ENCODE results near the gene SPC24. TPM values are rescaled to one million over a fixed set of nuclear protein-coding genes. Genes with fewer than 3 reads are reported as not detected.
"Not testable (repeated sequence)": the region's sequence is repeated elsewhere in the genome, so short reads cannot be mapped to it uniquely, and the experiment has no call there.

The SPC24 gene
- total RNA-seq, 1 donor from 2014 or later = 2.7 TPM

DNA sequence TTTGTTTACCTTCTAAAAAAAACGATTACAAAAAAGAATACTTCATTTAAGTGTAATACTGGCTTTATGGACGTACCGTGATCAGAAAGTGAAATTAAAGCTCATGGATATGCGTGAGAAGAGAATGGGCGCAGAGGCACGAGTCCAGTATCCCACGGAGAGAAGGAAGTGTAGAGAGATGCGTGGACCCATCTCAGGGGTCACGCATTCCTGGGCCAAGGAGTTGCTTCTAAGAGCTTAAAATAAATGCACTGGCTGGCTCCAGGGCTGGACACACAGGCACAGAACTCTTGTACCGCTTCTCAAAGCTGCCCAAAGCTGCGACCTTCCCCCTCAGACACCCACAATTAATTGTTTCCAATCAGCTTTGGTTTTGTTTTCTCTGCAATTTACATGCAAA is 8.7 kb upstream of the SPC24 start:
- Histone ChIP-seq H3K4me3 (peak overlapping the region in 1 of 2 donors; percentile 13), H3K27ac (peak overlapping the region; percentile 85), H3K36me3 (peaks cover 0 to 10% of the 10 kb centered on the region in 2 donors), H3K27me3 (no peaks in the 10 kb centered on the region), H3K9me3 (no peaks in the 10 kb centered on the region), H3K4me1 (peaks cover 71% of the 10 kb centered on the region)
- no peak for DNase-seq (ENCODE audit: extremely low spot score in 2 of 2)
- intact Hi-C loops (cut with DNase I) = no loop called here
- no peak for TF ChIP-seq POLR2AphosphoS5 (IDR thresholded peaks at IDR 0.05; ENCODE audit: insufficient read depth in 1 of 2, low read depth in 1 of 2)
- TF ChIP-seq, protein P1, sequence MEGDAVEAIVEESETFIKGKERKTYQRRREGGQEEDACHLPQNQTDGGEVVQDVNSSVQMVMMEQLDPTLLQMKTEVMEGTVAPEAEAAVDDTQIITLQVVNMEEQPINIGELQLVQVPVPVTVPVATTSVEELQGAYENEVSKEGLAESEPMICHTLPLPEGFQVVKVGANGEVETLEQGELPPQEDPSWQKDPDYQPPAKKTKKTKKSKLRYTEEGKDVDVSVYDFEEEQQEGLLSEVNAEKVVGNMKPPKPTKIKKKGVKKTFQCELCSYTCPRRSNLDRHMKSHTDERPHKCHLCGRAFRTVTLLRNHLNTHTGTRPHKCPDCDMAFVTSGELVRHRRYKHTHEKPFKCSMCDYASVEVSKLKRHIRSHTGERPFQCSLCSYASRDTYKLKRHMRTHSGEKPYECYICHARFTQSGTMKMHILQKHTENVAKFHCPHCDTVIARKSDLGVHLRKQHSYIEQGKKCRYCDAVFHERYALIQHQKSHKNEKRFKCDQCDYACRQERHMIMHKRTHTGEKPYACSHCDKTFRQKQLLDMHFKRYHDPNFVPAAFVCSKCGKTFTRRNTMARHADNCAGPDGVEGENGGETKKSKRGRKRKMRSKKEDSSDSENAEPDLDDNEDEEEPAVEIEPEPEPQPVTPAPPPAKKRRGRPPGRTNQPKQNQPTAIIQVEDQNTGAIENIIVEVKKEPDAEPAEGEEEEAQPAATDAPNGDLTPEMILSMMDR (IDR thresholded peaks at IDR 0.05) = no peak
- TF ChIP-seq POLR2A (IDR thresholded peaks at IDR 0.05) = no peak

DNA sequence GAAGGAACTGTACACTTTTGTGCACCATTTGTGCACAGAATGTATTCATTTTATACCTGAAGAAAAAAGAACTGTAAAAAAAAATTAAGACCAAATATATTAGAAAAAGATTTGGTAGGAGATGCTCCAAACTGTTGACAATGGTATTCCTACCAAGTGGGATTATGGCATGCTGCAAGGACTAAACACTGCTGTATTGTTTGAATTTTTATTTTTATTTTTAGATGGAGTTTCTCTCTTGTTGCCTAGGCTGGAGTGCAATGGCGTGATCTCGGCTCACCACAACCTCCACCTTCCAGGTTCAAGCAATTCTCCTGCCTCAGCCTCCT is 4.8 kb upstream of the SPC24 start:
- H3K36me3 ChIP-seq; DNase-seq (ENCODE audit: extremely low spot score in 2 of 2); H3K9me3 ChIP-seq; intact Hi-C loops (cut with DNase I); H3K27me3 ChIP-seq; H3K4me3 ChIP-seq: not testable (repeated sequence)
- peak overlapping the region; percentile 85 for H3K27ac ChIP-seq
- H3K4me1 ChIP-seq = peaks cover 59% of the 10 kb centered on the region

DNA sequence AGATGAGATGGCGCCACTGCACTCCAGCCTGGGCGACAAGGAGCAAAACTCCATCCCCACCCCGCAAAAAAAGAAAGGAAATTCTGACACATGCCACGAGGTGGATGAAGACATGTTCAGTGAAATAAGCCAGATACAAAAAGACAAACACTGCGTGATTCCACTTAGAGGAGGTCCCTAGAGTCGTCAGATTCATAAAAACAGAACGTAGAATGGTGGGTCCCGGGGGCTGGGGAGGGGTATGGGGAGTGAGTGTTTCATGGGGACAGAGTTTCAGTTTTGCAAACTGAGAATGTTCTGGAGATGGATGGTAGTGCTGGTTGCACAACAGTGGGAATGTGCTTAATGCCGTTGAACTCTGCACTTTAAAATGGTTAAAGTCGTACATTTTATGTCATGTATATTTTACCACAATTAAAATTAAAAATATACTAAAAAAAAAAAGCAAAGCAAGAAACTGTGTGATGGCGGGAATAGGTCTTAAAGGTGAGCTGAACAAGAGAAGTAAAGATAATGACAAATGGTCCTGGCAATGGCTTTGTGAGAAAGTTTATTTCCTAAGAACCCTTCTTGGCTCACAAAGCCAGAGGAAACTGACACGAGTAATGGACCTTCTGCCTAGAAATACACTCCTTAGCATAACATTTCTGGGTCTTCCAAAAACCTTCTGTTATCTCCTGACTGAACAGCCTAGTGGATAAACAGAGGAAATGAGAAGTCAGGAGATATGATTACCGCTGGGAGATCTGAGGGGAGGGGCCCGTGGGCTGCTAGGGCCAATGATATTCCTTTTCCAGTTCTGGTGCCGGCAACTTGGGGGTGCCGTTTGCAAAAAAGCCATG is 4.2 kb upstream of the SPC24 start:
- H3K9me3 ChIP-seq = no peaks in the 10 kb centered on the region
- no peak overlapping the region for H3K4me3 ChIP-seq
- H3K27me3 ChIP-seq = no peaks in the 10 kb centered on the region
- peak in 1 of 2 donors; percentile 58 for TF ChIP-seq POLR2AphosphoS5 (IDR thresholded peaks at IDR 0.05; ENCODE audit: insufficient read depth in 1 of 2, low read depth in 1 of 2)
- no peak for TF ChIP-seq POLR2A (IDR thresholded peaks at IDR 0.05)
- TF ChIP-seq, protein P1 (IDR thresholded peaks at IDR 0.05) = no peak
- H3K36me3 ChIP-seq = no peaks in the 10 kb centered on the region
- DNase-seq (ENCODE audit: extremely low spot score in 2 of 2) = no peak
- H3K27ac ChIP-seq = peak overlapping the region; percentile 85
- peaks cover 61% of the 10 kb centered on the region for H3K4me1 ChIP-seq
- intact Hi-C loops (cut with DNase I) = loop anchor here (5.0 kb wide), 1 partner anchor 32 kb away; no protein-coding TSS in a partner anchor

DNA sequence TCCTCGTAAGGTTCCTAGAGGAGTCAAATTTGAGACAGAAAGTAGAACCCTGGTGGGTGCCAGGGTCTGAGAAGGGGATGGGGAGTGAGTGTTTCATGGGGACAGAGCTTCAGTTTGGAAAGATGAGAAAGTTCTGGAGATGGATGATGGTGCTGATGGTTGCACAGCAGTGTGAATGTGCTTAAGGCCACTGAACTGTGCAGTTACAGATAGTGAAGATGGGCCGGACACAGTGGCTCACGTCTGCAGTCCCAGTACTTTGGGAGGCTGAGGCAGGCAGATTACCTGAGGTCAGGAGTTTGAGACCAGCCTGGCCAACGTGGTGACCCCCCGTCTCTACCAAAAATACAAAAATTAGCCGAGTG is 917 bp downstream of the SPC24 start:
- intact Hi-C loops (cut with DNase I) = loop anchor here (5.0 kb wide), 1 partner anchor 38 kb away; no protein-coding TSS in a partner anchor
- no peak for DNase-seq (ENCODE audit: extremely low spot score in 2 of 2)
- Histone ChIP-seq H3K4me3 (no peak overlapping the region), H3K9me3 (no peaks in the 10 kb centered on the region), H3K27me3 (no peaks in the 10 kb centered on the region), H3K27ac (peak overlapping the region; percentile 79), H3K4me1 (peaks cover 64% of the 10 kb centered on the region), H3K36me3 (no peaks in the 10 kb centered on the region)
- TF ChIP-seq, protein P1 (IDR thresholded peaks at IDR 0.05) = no peak
- TF ChIP-seq POLR2A (IDR thresholded peaks at IDR 0.05) = no peak
- TF ChIP-seq POLR2AphosphoS5 (IDR thresholded peaks at IDR 0.05; ENCODE audit: insufficient read depth in 1 of 2, low read depth in 1 of 2) = no peak

DNA sequence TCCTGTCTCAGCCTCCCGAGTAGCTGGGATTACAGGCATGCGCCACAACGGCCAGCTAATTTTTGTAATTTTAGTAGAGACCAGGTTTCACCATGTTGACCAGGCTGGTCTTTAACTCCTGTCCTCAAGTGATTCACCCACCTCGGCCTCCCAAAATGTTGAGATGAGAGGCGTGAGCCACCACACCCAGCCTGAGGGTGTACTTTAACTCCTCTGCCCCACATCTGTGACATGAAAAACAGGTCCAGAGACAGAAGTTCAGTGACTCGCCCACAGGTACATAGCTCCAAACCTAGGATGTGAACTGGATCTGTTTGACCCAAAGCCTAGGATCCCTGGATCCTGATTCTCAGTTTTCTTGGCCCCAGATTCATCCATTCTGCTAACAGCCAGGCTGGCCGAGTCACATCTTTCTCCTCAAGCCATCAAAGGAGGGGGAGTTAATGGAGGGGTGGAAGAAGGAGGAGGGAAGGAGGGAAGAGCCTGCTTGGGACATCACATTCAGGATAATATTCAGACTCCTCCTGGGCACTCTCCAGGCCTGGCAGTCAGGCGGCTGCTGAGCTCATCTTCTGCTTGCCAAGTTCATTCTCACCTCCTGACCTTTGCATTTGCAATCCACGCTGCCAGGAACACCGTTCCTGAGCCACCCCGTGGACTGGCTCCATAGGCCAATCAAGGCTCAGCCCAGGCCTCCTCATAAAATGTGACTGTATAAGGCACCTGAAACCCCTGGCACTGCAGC is 3.1 kb downstream of the SPC24 start:
- no peak overlapping the region for H3K4me3 ChIP-seq
- TF ChIP-seq POLR2AphosphoS5 (IDR thresholded peaks at IDR 0.05; ENCODE audit: insufficient read depth in 1 of 2, low read depth in 1 of 2) = peak; percentile 77 to 93
- TF ChIP-seq, protein P1 (IDR thresholded peaks at IDR 0.05) = no peak
- DNase-seq (ENCODE audit: extremely low spot score in 2 of 2) = peak in 1 of 2 donors; percentile 95
- peak overlapping the region; percentile 87 for H3K27ac ChIP-seq
- no peaks in the 10 kb centered on the region for H3K36me3 ChIP-seq
- no peaks in the 10 kb centered on the region for H3K9me3 ChIP-seq
- no peaks in the 10 kb centered on the region for H3K27me3 ChIP-seq
- peaks cover 50% of the 10 kb centered on the region for H3K4me1 ChIP-seq
- intact Hi-C loops (cut with DNase I) = no loop called here

Measured in vagina (tissue), 2 donors.